Stimulated activated CD4-positive, alpha-beta T cell treated with anti-CD3 and anti-CD28 coated beads, Interleukin-2, amount 100 ng/mL, for 24 hours (primary cell): ENCODE measurements around the gene GZMM.
A peak's percentile ranks its signal among the peaks of the same experiment; 100 is the strongest.
"Not testable (repeated sequence)": the region's sequence is repeated elsewhere in the genome, so short reads cannot be mapped to it uniquely, and the experiment has no call there.

ENCODE experiments used
- DNase-seq, 2 donors: peaks; one replicate each; pipeline ENCODE4 v3.0.0-alpha.2; 2020

The GZMM gene

DNA sequence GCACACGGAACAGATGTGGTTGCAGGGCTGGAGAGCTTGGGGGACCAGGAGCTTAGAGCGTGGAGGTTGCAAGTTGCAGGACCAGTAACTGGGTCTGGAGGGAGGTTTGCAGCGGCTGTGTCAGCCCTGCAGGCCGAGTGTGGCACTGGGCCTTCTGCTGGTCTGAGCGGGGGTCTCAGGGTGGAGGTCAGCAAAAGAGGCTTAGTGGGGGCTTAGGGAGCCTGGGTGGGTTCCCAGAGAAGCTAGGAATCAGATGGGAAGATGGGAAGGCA, 40.1 kb downstream of the GZMM start:
- no peak for DNase-seq

DNA sequence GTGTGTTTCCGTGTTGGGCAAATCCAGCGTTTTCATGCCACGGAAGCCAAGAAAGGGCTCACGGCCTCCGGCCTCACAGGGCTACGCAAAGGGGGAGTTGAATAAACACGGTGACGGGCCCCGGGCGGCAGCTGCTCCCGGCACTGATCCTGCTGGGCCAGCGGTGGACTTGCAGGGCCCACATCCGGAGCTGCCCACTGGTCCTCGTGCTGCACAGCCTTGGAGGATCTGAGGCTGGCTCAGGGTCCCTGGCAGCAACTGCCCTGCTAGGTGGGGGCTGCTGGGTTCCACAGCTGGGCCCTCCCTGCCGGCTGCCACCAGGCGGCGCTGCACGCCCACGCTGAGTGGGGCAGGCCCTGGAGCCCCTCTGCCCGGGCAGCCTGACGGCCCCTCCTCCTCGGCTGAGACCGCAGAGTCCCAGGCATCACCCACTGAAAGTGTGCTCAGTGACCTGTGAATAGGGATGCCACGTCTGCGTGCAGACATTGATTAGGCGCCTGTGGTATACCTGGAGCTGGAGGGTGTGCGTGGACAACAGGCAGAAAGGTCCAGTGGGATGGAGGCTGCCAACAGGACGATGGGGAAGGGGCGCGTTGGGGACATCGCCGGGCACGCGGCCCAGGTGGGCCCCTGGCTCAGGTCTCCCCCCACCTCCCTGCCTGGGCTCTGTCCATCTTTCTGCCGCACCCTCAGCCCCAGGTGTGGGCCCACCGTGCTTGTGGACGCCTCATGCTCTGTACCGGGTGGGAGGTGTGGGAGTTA, 40.6 kb downstream of the GZMM start:
- peak; percentile 67 to 73 for DNase-seq

DNA sequence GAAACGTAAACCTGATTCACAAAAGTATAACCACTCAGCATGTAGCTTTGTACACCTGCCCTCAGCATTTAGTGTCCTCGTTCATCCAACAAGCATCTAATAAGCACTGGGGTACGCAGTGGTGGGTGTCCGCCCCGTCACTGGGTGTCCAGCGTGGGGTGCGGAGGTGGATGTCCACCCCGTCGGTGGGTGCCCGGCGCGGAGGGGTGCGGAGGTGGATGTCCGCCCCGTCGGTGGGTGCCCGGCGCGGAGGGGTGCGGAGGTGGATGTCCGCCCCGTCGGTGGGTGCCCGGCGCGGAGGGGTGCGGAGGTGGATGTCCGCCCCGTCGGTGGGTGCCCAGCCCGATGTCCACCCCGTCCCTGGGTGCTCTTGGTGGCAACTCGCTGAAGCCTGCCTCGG, 41.3 kb downstream of the GZMM start:
- DNase-seq, result not testable (repeated sequence)

DNA sequence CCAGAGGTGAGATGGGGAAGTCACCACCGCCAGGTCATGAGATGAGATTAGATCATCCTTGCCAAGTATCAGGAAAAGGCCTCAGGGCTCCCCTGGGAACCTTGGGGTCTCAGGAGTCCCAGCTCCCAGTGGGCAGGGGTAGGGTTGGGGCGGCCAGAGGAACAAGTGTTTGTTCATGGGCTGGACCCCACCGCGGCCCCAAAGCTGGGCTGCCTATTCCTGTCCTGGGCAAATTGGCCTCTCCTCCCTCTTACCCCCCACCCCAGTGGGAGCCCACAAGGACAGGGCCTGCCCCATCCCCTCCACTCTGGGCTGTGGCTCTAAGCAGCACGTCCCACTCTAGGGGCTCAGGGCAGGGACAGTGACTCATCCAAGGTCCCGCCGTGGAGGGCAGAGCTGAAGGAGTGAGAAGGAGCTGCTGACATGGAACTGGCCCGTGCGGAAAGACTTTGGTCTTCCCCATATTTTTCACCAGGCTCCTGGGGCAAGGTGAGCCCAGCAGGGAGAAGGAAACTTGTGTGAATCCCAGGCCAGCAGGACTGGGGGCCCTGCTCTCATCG, 41.8 kb downstream of the GZMM start:
- no peak for DNase-seq

DNA sequence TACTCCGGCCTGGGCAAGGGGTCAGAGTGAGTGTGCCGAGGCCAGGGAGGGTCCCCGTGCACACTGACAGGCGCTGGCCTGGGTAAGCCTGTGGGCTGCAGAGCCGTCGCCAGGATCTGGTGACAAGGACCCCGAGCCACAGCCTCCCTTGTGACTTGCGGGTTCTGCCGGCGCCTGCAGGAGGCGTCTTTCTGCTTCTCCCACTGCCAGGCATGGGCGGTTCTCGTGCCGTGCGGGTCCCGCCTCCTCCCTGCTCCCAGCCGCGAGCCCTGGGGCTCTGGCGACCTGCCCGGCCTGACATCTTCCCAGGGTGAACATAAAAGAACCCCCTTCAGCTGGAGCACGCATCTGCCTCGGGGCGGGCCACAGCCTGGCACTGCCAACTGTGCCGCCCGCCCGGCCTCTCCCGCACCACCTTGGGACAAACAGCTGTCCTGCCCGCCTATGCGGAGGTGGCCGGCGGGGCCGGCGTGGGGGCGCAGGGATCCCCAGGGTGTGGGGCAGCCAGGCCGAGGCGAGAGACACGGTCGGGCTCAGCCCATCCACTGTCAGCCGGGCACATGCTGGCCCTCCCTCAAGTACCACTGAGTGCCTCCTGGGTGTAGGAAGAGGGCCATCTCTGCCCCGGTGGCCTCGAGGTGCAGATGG, 44.4 kb downstream of the GZMM start:
- DNase-seq, result peak; percentile 69 to 77

DNA sequence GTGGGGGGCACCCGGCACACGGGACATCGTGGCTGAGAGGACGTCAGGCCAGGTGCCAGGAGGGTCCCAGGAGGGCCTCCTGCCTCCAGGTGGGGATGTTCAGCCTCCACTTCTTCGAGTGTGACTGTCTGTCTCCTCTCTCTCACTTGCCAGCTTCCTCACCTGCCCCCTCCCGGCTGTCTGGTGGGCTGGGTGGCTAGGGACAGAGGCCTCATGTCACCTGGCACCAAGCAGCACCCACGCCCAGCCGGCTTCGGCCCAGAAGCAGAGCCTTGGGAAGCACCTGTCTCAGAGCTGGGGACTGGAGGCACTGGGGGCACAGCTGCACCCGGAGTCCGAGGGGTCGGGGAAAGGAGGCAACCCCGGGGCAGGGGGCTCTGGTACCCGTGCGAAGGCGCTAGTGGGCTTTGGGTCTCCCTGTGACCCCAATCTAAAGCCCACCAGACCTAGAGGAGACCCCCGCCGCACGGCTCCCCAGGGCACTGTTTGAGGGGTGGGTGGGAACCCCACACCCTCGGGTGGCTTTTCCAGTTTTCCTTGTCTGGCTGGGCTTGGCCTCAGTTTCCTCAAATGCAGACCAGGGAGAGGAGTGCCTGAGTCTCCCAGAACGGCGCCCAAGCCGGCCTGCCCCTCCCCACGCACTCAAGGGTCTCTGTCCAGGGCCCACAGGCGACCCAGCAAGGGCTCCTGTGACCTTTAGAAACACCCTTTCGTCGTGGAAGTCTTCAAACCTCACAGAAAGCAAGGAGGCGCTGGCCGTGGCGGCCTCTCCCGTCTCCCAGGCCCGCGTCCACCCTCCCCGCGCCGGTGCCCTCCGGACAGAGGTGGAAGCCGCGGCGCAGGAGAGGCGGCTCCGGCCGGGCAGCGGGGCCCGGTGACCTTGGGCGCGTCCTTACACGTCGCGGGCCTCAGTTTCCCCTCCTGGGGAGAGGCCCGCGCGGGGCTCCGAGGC, 45.2 kb downstream of the GZMM start:
- DNase-seq, result no peak

DNA sequence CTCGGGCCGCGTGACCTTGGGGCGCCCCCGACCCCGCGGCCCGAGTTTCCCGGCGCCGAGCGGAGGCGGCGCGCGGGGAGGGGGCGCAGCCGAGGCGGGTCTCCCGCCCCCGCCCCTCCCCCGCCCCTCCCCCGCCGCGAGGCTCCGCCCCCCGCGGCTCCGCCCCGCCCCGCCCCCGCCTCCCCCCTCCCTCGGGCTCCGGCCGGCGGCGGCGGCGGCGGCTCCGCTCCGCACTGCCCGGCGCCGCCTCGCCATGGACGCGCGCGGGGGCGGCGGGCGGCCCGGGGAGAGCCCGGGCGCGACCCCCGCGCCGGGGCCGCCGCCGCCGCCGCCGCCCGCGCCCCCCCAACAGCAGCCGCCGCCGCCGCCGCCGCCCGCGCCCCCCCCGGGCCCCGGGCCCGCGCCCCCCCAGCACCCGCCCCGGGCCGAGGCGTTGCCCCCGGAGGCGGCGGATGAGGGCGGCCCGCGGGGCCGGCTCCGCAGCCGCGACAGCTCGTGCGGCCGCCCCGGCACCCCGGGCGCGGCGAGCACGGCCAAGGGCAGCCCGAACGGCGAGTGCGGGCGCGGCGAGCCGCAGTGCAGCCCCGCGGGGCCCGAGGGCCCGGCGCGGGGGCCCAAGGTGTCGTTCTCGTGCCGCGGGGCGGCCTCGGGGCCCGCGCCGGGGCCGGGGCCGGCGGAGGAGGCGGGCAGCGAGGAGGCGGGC, 46.0 kb downstream of the GZMM start, which contains the start of gene HCN2:
HCN2 (plus strand) TSS at position 189 of the 703 bp plus-strand sequence; CDS start at position 254, 65 bp downstream.
- no peak for DNase-seq

DNA sequence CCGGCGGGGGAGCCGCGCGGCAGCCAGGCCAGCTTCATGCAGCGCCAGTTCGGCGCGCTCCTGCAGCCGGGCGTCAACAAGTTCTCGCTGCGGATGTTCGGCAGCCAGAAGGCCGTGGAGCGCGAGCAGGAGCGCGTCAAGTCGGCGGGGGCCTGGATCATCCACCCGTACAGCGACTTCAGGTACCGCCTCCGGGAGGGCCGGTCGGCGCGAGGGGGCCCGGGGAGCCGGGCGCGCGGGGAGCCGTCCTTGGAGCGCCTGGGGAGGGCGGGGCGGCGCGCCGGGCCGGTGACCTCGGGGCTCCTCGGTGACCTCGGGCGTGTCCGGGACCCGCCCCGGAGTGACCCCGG, 46.5 kb downstream of the GZMM start:
- peak in 1 of 2 donors; percentile 37 for DNase-seq

DNA sequence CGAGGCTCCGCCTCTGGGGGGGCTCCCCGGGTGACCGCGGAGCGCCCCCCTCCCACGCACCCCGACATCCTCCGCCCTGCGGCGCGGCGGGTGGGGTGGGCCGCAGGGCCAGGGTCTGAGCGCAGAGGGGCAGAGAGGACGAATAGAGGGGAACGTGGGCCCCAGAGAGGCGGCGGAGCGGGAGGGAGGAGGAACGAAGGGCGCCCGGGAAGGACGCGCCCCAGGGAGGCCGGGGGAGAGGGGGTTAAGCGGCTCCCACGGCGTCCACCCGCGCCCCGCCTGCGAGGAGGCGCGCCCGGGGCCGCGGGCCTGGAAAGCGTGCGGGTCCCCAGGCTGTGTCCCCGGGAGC, 46.9 kb downstream of the GZMM start:
- no peak for DNase-seq

DNA sequence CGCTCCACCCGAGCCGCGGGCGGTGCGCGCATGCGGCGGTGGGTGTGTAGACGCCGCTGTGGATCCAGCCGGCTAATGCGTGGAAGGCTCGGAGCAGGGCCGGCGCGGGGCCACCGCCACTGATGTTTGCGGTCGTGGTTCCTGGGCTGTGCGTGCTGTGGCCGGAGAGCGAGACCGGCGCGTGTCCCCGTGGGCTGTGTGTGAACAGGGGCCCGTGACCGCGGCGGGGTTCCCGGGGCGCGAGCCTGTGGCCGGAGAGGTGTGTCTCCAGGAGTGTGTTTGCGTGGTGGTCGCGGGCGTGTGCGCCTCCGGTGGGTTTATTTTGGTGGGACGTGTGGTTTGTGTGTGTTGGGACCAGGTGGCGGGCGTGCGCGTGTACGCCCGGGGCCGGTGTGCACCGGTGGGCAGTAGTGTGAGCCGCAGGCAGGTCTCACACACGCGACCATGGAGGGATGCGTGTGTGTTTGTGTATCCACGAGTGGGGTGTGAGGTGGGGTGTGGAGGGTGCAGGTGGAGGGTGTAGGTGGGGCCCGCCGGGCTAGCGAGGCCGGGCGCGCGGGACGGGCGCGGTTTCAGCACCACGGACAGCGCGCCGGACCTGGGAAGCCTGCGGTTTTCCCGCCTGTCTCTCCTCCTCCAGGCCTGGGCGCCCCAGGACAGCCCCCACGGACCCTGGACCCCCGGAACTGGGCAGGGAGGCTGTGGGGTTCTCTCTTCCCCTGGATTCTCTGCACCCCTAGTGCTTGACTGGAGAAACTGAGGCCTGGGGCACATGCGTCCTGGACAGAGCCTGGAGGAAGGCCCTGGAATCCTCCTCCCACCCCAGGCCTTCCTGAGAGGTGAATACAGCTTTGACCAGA, 47.5 kb downstream of the GZMM start:
- DNase-seq, result no peak

DNA sequence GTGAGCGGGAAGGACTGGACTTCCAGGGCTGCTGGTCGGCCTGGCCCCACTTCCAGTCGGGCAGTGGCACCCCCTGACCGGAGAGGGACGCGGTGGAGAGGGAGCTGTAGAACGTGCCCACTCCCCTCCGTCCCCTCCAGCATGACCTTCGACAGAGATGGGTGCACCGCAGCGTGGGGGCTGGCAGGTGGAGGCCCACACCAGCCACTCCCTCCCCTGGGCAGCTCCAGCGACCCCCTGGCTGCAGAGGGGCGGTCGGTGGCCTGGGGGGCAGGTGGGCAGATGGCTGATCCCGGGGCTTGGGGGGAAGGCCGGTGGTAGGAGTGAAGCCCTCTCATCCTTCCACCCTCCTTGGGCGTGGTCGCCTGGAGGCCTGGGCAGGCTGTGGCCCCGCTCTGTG, 48.2 kb downstream of the GZMM start:
- DNase-seq, result no peak

DNA sequence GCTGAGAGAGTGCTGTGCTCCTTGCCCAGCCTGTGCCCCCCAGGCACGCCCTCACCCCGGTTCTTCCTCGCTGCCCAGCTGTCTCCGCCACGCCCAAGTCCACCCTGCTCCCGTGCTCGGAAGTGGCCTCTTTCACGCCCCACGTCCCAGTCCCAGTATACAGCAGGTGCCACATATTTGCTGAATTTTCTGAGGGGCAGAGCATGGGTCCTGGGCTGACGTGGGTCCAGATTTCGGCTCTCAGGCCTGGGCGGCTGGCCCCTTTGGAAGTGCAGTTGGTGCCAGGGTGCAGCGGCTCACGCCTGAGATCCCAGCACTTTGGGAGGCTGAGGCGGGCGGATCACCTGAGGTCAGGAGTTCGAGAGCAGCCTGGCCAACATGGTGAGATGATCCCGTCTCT, 49.2 kb downstream of the GZMM start:
- DNase-seq, result no peak

DNA sequence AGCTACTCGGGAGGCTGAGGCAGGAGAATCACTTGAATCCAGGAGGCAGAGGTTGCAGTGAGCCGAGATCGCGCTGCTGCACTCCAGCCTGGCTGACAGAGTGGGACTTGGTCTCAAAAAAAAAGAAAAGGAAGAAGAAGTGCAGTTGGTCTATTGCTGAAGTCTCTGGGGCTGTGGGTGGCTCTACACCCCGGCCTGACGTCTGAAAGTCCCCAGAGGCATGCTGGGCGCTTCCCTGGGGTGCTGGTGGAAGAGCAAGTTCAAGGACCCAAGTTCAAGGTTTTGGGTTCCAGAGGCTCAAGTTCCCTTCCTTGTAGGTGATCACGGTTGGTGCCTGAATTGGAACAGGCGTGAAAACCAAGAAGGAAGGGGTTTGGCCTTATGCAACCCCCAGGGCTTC, 49.7 kb downstream of the GZMM start:
- DNase-seq, result no peak

DNA sequence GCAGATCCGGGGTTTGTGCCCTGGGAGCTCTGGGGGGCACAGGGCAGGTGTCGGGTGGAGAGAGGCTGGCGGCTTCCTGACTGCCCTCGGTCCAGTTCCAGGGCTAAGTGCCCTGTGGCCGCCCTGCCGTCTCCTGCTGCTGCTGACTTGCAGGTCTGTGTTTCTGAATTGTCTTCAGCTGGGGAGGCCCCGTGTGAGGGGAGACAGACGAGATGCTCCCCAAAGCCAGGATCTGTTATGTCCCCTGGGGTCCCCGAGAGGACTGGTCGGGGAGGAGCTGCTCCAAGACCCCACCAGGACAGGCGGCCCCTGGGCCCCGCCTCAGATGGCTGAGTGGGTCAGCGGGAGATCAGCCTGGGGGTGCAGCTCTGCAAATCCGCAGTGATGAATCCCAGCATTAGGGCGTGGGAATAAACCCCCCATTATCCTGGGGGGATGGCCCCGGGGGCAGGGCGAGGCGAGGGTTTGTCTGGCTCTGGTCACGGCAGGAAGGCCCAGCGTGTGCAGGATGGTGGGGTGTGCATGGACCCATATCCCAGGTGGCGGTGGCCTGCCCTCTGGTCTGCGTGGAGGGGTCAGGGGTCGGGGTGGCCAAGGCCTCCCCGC, 50.5 kb downstream of the GZMM start:
- no peak for DNase-seq

DNA sequence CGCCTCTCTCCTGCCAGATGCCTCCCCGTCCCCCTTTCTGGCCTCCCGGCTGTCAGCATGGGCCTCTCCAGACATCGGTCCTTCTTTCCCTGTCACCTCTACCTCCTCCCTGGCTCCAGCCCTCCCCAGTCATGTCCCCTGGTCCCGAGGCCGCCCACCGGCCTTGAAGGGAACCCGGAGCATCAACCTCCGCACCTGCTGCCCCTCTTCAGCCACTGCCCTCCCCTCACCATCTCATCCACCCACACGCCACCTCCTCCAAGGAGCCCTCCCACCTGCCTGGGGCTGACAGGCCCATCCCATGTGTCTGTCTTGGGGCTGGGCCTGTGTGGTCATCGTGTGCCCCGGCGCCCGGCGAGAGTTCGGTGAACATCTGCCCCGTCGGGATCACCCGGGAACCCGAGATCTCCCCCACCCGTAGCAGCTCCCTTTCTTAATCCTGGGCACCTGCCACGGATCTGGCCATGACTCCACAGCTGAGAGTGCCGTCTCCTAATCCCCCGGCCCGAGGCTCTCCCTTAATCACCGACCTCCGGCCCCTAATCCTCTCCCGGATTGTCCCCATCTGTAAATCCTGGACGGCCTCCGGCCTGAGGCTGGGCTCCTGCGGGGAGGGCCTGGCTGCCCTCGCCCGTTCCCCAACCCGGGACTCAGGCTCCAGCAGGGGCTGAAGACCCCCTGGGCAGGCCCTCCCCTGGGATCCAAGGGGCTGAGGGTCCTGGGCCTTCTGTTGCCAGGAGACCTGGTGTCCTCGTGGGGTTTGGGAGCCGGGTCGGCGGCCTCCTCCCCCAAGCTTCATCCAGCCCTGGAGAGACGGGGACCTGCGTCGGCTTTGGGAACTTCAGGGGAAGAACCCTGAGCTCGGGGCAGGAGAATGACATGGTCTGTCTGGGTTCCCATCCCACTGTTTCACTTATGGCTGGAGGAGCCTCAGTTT, 51.7 kb downstream of the GZMM start:
- no peak for DNase-seq

DNA sequence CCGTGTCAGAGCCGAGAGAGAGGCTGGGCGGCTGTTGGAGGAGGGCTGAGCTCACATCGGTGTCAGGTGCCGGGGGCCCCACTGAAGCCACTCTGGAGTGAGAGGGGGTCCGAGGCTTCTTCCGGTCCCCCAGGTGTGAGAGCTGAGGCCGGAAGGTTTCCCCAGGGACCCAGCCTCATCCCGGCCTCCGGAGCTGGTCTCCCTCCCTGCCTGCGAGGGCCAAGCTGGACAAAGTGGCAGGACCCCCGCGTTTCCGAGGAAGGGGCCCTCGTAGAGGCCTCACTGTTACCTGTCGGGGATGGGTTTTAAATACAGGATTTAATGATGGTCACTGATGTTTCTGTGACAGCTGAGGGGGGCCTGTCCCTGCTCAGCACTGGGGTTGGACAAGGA, 52.4 kb downstream of the GZMM start:
- DNase-seq, result no peak

DNA sequence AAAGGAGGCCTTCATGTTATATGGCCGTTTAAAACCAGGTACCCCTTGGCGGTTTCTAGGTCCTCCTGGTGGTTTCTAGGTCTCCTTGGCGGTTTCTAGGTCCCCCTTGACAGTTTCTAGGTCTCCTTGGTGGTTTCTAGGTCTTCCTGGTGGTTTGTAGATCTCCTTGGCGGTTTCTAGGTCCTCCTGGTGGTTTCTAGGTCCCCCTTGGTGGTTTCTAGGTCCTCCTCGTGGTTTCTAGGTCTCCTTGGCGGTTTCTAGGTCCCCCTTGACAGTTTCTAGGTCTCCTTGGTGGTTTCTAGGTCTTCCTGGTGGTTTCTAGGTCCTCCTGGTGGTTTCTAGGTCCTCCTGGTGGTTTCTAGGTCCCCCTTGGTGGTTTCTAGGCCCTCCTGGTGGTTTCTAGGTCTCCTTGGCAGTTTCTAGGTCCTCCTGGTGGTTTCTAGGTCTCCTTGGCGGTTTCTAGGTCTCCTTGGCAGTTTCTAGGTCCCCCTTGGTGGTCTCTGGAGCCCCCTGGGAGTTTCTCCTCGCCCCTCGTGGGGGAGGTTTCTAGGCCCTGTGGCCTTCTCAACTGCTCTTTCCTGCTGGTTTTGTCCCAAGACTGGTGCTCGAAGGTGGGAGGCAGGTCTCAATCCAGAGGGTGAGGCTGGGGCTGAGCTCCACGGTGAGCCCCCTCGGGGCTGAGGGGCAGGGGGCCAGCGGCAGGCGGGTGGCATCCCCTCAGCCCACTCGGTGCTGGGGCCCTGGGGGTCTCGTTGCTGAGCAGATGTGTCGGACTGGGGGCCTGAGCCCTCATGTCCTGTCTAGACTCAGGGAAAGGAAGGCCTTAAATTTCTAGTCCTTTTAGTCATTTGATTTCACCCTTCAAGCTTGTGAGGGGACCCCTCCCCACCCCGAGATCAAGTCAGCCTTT, 53.8 kb downstream of the GZMM start:
- DNase-seq, result no peak
